ENCODE results near the gene ERICH4. TPM values are rescaled to one million over a fixed set of nuclear protein-coding genes. Genes with fewer than 3 reads are reported as not detected.

The ERICH4 gene
- total and polyA plus RNA-seq, 2 of the 4 experiments (the other 2 are of a cell fraction): not detected

- Histone ChIP-seq H3K79me1 (ENCODE audit: low read depth in 1 of 2, low read length in 2 of 2) (no peaks in the 10 kb centered on the region), H3K4me2 (ENCODE audit: low read depth, low read length) (no peak overlapping the region), H4K8ac (ENCODE audit: low read depth in 2 of 2, low read length in 2 of 2) (no peak overlapping the region), H4K5ac (ENCODE audit: low read depth, low read length) (no peak overlapping the region), H3K36me3 (ENCODE audit: control insufficient read depth, insufficient read depth, low read length) (no peaks in the 10 kb centered on the region), H2AK9ac (replicated peaks; ENCODE audit: low read depth, low read length, poor library complexity) (no peak overlapping the region), H3K27me3 (ENCODE audit: control insufficient read depth, insufficient read depth, low read length) (no peaks in the 10 kb centered on the region; the same call in 1 of the 2 replicates), H3K4ac (ENCODE audit: low read depth, low read length) (no peak overlapping the region), H4K20me1 (ENCODE audit: insufficient read depth, low read length) (no peaks in the 10 kb centered on the region), H3K9me1 (ENCODE audit: insufficient read depth, low read length) (no peaks in the 10 kb centered on the region), H3K4me3 (ENCODE audit: insufficient read depth, low read depth, low read length) (no peak overlapping the region), H3K4me1 (ENCODE audit: control insufficient read depth, insufficient read depth, low read length) (no peaks in the 10 kb centered on the region), H3K56ac (ENCODE audit: extremely low read depth, insufficient read depth, low read length) (no peak overlapping the region), H3K14ac (replicated peaks; ENCODE audit: low read depth, low read length) (no peak overlapping the region), H2BK120ac (ENCODE audit: low read depth, low read length) (no peak overlapping the region), H2BK20ac (ENCODE audit: low read depth, low read length) (no peak overlapping the region), H3K27ac (ENCODE audit: insufficient read depth, low read length) (no peak overlapping the region), H2BK15ac (ENCODE audit: low read depth, low read length) (no peak overlapping the region), H2AK5ac (ENCODE audit: low read depth, low read length) (no peak overlapping the region), H3K9ac (ENCODE audit: low read depth, low read length) (no peak overlapping the region), H4K91ac (ENCODE audit: insufficient read depth, low read depth, low read length) (no peak overlapping the region), H3K9me3 (ENCODE audit: control insufficient read depth, insufficient read depth, low read length) (no peaks in the 10 kb centered on the region), H3K23ac (ENCODE audit: low read depth, low read length) (no peak overlapping the region), H2AFZ (replicated peaks; ENCODE audit: low read length, poor library complexity) (no peak overlapping the region), H3K18ac (ENCODE audit: low read depth, low read length) (no peak overlapping the region), H2BK5ac (ENCODE audit: low read depth, low read length, poor library complexity, severe bottlenecking) (no peak overlapping the region)
- POLR2A ChIA-PET (ENCODE audit: unreplicated experiment): no interaction called here
- no peak for DNase-seq
- CTCF ChIA-PET: no interaction called here
- in situ Hi-C loops (cut with MboI; ENCODE audit: low sequenced_read_pairs): no loop called here
- intact Hi-C loops (cut with micrococcal nuclease): no loop called here
- TF ChIP-seq FOS (IDR thresholded peaks at IDR 0.05; ENCODE audit: low read depth, low read length) (no peak), RFX5 (IDR thresholded peaks at IDR 0.05; ENCODE audit: low read depth, low read length) (no peak), SMC3 (IDR thresholded peaks at IDR 0.05; ENCODE audit: low read depth, low read length) (no peak), CEBPB (IDR thresholded peaks at IDR 0.05; ENCODE audit: low read depth, low read length) (no peak), MXI1 (IDR thresholded peaks at IDR 0.05; ENCODE audit: borderline replicate concordance, low read depth, low read length) (no peak)
- BruUV-seq (replicated peaks): no TSS peak
- 83% methylated on average over 2 of the region's 6 CpGs; no CpG with 5 or more reads in 1 of the 2 experiments for WGBS, 2 experiments (ENCODE audit: extremely low coverage in 2 of 2, insufficient read length in 1 of 2)
- no peak for ATAC-seq (ENCODE audit: low read depth)
- dilution Hi-C loops (cut with HindIII; ENCODE audit: low sequenced_read_pairs, unreplicated experiment): no loop called here
Measured at GRCh38 chr19:41452584-41453275, 9.8 kb downstream of the ERICH4 start.
